ENCODE data around the gene IL4I1. TPM values are rescaled to one million over a fixed set of nuclear protein-coding genes. Genes with fewer than 3 reads are reported as not detected.

IL4I1 gene
- total RNA-seq, 4 donors from 2014 or later, result 0.56 to 0.91 (median 0.73) TPM

DNA sequence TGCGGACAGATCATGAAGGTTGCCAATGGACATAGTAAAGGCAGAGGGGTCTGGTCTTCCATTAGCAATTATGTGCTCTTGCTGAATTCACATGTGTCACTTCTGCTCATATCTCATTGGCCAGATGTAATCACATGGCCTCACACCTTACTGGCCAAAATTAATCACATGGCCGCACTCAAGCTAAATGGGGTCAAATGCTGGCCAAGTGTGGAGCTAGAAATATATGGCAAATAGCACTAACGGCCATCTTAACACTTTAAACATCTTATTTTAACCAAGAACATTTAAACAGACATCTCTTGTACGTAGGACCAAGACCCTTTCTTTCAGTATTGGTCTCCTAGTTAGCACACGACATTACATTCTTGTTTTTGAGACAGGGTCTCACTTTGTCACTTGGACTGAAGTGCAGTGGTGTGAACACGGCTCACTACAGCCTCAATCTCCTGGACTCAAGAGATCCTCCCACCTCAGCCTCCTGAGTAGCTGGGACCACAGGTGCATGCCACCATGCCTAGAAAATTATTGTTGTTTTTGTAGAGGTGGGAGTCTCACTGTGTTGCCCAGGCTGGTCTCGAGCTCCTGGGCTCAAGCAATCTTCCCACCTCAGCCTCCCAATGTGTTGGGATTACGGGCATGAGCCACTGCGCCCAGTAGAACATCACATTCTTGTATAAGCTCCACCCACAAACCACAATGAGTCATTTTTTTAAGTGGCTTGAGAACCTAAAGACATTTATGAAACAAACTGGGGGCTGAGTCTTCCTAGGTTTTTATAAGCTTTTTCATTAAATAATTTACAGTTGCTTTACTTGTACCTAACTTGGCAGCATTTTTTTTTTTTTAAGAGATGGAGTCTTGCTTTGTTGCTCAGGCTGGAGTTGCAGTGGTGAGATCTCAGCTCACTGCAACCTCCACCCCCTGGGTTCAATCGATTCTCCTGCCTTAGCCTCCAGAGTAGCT, 48.7 kb downstream of the IL4I1 start:
- DNase-seq, result no peak
- Histone ChIP-seq H3K4me3 (no peak overlapping the region), H3K9me3 (no peaks in the 10 kb centered on the region), H3K4me1 (peaks cover 6 to 36% (median 21%) of the 10 kb centered on the region in 3 donors), H3K27ac (no peak overlapping the region), H3K36me3 (no peaks in the 10 kb centered on the region), H3K27me3 (no peaks in the 10 kb centered on the region)
- intact Hi-C loops (cut with DNase I), result no loop called here
- 66 to 68% methylated on average over 10 of the region's 10 CpGs for WGBS, 2 donors
- TF ChIP-seq POLR2A (IDR thresholded peaks at IDR 0.05) (no peak), CTCF (IDR thresholded peaks at IDR 0.05) (no peak)

DNA sequence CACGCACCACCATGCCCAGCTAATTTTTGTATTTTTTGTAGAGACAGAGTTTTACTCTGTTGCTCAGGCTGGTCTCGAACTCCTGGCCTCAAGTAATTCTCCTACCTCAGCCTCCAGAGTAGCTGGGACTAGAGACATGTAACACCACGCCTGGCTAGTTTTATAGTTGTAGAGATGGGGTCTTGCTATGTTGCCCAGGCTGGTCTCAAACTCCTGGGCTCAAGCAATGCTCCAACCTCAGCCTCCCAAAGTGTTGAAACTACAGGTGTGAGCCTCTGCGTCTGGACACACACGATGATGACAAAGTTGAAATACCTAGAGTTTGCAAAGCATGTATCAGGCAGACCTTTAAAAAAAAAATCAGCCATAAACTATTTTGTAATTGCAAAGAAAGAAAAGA, 50.3 kb downstream of the IL4I1 start:
- 75% methylated on average over 4 to 5 of the region's 5 CpGs for WGBS, 2 donors
- Histone ChIP-seq H3K36me3 (no peaks in the 10 kb centered on the region), H3K27me3 (no peaks in the 10 kb centered on the region), H3K27ac (no peak overlapping the region), H3K4me3 (no peak overlapping the region), H3K9me3 (no peaks in the 10 kb centered on the region), H3K4me1 (peaks cover 0 to 20% (median 10%) of the 10 kb centered on the region in 3 donors)
- intact Hi-C loops (cut with DNase I), result no loop called here
- DNase-seq, result no peak
- TF ChIP-seq POLR2A (IDR thresholded peaks at IDR 0.05) (no peak), CTCF (IDR thresholded peaks at IDR 0.05) (no peak)

DNA sequence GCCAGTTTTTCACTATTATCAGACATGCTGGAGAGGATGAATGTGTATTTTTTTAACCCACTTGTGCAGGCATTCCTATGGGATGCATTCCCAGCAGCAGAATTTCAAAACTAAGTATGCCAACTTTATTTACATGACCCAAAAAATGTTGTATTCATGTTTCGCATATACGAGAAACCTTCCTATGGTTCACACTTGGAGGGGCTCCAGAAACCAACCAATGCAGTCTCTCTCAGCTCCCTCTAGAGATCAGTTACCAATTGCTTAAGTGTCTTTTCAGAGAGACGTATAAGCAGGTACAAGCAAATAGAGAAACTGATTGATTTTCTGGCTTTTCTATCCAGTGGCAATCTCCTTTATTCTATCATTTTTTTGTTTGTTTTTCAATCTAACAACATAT, 51.3 kb downstream of the IL4I1 start:
- 38 to 51% methylated on average over 3 of the region's 3 CpGs for WGBS, 2 donors
- H3K36me3 ChIP-seq, result peaks cover 0 to 5% (median 0%) of the 10 kb centered on the region in 3 donors
- TF ChIP-seq POLR2A (IDR thresholded peaks at IDR 0.05), result no peak
- TF ChIP-seq CTCF (IDR thresholded peaks at IDR 0.05), result no peak
- DNase-seq, result no peak
- H3K4me1 ChIP-seq, result peaks cover 0 to 20% (median 10%) of the 10 kb centered on the region in 3 donors
- no peak overlapping the region for H3K4me3 ChIP-seq
- intact Hi-C loops (cut with DNase I), result no loop called here
- H3K27me3 ChIP-seq, result no peaks in the 10 kb centered on the region
- no peak overlapping the region for H3K27ac ChIP-seq
- H3K9me3 ChIP-seq, result no peaks in the 10 kb centered on the region

GRCh38 chr19:49844138-49845095, 52.3 kb downstream of the IL4I1 start:
- 75 to 85% methylated on average over 11 to 13 of the region's 18 CpGs for WGBS, 2 donors
- no peaks in the 10 kb centered on the region for H3K9me3 ChIP-seq
- H3K27ac ChIP-seq, result no peak overlapping the region
- no peak overlapping the region for H3K4me3 ChIP-seq
- peaks cover 0 to 15% (median 0%) of the 10 kb centered on the region in 3 donors for H3K36me3 ChIP-seq
- TF ChIP-seq CTCF (IDR thresholded peaks at IDR 0.05) (no peak), POLR2A (IDR thresholded peaks at IDR 0.05) (no peak)
- no peak for DNase-seq
- H3K27me3 ChIP-seq, result no peaks in the 10 kb centered on the region
- intact Hi-C loops (cut with DNase I), result no loop called here
- H3K4me1 ChIP-seq, result peaks cover 0 to 11% (median 10%) of the 10 kb centered on the region in 3 donors

Measured in esophagus squamous epithelium (tissue), 5 donors.